Adrenal gland (tissue), 12 donors: ENCODE data around the gene NUP42. TPM values are rescaled to one million over a fixed set of nuclear protein-coding genes. Genes with fewer than 3 reads are reported as not detected.
A peak's percentile ranks its signal among the peaks of the same experiment; 100 is the strongest.

Experiments
- DNase-seq, 7 donors: peaks; one replicate each; pipeline ENCODE4 v3.0.0-alpha.2; 2019 to 2020
- H3K27ac ChIP-seq, 5 donors: fragments of 200-600 bp; sonication (generic) in 4 of 5; 1 replicate in 3 of 5; 2 replicates in 2 of 5; pipeline versions ENCODE4 v1.5.1 to v1.8.0; 2016 to 2020; ENCODE audit warnings: mild to moderate bottlenecking in 1 of 5
- H3K27me3 ChIP-seq: fragments of 200-600 bp; 2 replicates; pipeline ENCODE4 v1.8.0; 2021
- H3K36me3 ChIP-seq, 2 donors: fragments of 200-600 bp; replicated peaks in 1 of 2; 1 replicate in 1 of 2; 2 replicates in 1 of 2; pipeline versions ENCODE4 v1.5.1 to v1.8.0; 2018 to 2022
- H3K4me1 ChIP-seq, 2 donors: fragments of 200-600 bp; replicated peaks in 1 of 2; 1 replicate in 1 of 2; 2 replicates in 1 of 2; pipeline versions ENCODE4 v1.5.1 to v1.8.0; 2018 to 2021
- H3K4me3 ChIP-seq, 4 donors: fragments of 200-600 bp; sonication (generic) in 3 of 4; one replicate each; pipeline ENCODE4 v1.5.1; 2016 to 2018
- H3K9me3 ChIP-seq, 3 donors: fragments of 200-600 bp; sonication (generic) in 1 of 3; replicated peaks in 1 of 3; 1 replicate in 2 of 3; 2 replicates in 1 of 3; pipeline versions ENCODE4 v1.5.1 to v1.8.0; 2016 to 2021
- POLR2A ChIP-seq, 2 donors: fragments of 450-650 bp; IDR thresholded peaks; one replicate each; pipeline ENCODE4 v1.6.1; 2017; ENCODE audit warnings: antibody characterized with exemption in 2 of 2, mild to moderate bottlenecking in 2 of 2, moderate library complexity in 1 of 2
- WGBS, 4 donors: extraction: QIAGEN DNeasy Blood & Tissue Kit in 2 of 4; methylation state at CpG; one replicate each; pipeline versions ENCODE4 v1.1.5 to v1.1.7; 2013 to 2017; 5-methylcytosine and 5-hydroxymethylcytosine counted together
- intact Hi-C, 2 donors: fragments of 100-400 bp; cut with DNase I; formaldehyde crosslinking; loops; one replicate each; pipeline versions ENCODE4 v1.14.1 to v1.15.0; 2022 to 2023
- polyA plus RNA-seq, 3 donors: library from polyadenylated mRNA; stranded (reverse); fragments of 200-250 nt in 2 of 3; fragments of 350-450 nt in 1 of 3; fragmentation: Illumina TruSeq in 1 of 3; extraction: RNeasy Lipid Tissue Mini Kit (QIAGEN cat#74804) in 1 of 3; gene quantifications; one replicate each; pipeline ENCODE4 v1.2.3, GENCODE V29; 2013 to 2014
- total RNA-seq, 9 donors: library from RNA; depleted of rRNA in 4 of 9; stranded (reverse); fragments of >200 nt in 4 of 9; fragments of 120-200 nt in 1 of 9; fragmentation: NEBNext Ultra II Directional in 1 of 9; extraction: Animal tissue kit (Norgen Biotek cat#: 25700) in 1 of 9; gene quantifications; one replicate each; pipeline versions ENCODE4 v1.1.0 to v1.2.4, GENCODE V29; 2013 to 2023
- TF ChIP-seq, protein P1 (sequence below), 6 experiments: fragments of 450-650 bp in 4 of 6; fragments of 200-600 bp in 2 of 6; sonication (generic) in 1 of 6; IDR thresholded peaks; 1 replicate in 5 of 6; 2 replicates in 1 of 6; pipeline versions ENCODE4 v1.5.1 to v1.8.0; 2016 to 2021; ENCODE audit warnings: antibody characterized with exemption in 6 of 6, mild to moderate bottlenecking in 2 of 6, moderate library complexity in 1 of 6
- donor health status: healthy with polysubstance abuse.
- donor health status: Bipolar disorder and iron deficiency.
- donor health status: DM: yes; HTN: yes; CAD: no.
- donor health status: DM: no; HTN: no; CAD: no.
- donor health status: DM: no; HTN: no; CAD: no.
- donor health status: DM: yes; HTN: yes; CAD: no.

The NUP42 gene
- total and polyA plus RNA-seq, 12 donors: 20.6 to 56.2 (median 32.7) TPM

DNA sequence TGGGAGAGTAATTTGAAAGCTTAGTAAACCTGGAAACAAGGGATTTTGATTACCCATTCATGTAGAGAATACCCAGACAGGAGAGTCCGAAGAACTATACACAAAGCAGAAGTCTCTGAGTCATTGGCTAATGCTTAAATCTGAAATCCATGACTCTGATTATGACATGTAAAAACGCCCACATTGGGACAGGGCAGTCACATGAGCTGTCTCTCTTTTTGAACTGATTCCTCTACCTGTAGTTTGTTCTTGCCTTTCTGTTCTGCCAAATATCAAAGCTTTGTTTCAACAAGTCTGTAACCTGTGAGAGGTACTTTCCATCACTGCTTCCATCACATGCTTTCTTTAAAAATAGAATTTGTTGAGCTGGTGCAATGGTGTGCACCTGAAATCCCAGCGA, 60.5 kb downstream of the NUP42 start:
- Histone ChIP-seq H3K36me3 (no peaks in the 10 kb centered on the region), H3K9me3 (no peaks in the 10 kb centered on the region), H3K4me1 (no peaks in the 10 kb centered on the region), H3K27me3 (no peaks in the 10 kb centered on the region), H3K27ac (no peak overlapping the region), H3K4me3 (no peak overlapping the region)
- TF ChIP-seq, protein P1, sequence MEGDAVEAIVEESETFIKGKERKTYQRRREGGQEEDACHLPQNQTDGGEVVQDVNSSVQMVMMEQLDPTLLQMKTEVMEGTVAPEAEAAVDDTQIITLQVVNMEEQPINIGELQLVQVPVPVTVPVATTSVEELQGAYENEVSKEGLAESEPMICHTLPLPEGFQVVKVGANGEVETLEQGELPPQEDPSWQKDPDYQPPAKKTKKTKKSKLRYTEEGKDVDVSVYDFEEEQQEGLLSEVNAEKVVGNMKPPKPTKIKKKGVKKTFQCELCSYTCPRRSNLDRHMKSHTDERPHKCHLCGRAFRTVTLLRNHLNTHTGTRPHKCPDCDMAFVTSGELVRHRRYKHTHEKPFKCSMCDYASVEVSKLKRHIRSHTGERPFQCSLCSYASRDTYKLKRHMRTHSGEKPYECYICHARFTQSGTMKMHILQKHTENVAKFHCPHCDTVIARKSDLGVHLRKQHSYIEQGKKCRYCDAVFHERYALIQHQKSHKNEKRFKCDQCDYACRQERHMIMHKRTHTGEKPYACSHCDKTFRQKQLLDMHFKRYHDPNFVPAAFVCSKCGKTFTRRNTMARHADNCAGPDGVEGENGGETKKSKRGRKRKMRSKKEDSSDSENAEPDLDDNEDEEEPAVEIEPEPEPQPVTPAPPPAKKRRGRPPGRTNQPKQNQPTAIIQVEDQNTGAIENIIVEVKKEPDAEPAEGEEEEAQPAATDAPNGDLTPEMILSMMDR (IDR thresholded peaks at IDR 0.05): no peak
- no peak for TF ChIP-seq POLR2A (IDR thresholded peaks at IDR 0.05)
- DNase-seq: no peak
- 54 to 72% (median 63%) methylated on average over 3 of the region's 3 CpGs for WGBS, 4 donors
- intact Hi-C loops: no loop called here

DNA sequence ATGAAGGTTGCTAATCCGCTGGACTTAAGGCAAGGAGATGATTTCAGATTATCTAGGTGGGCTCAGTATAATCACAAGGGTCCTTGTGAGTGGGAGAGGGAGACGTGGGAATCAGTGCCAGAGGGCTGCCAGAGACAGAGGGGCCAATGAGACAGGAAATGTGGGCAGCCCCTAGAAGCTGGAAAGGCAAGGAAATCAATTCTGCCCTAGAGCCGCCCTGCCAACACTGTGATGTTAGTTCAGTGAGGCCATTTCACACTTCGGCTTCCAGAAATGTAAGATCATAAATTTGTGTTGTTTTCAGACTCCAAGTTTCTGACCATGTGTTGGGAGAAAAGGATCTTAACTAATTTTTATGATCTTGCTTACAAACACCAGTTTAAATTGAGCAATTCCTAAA, 61.1 kb downstream of the NUP42 start:
- Histone ChIP-seq H3K27ac (no peak overlapping the region), H3K4me3 (no peak overlapping the region), H3K9me3 (no peaks in the 10 kb centered on the region), H3K36me3 (no peaks in the 10 kb centered on the region), H3K4me1 (no peaks in the 10 kb centered on the region), H3K27me3 (peaks cover 5% of the 10 kb centered on the region)
- 66 to 79% (median 76%) methylated on average over 4 of the region's 4 CpGs for whole genome bisulfite sequencing, 4 donors
- TF ChIP-seq, protein P1 (IDR thresholded peaks at IDR 0.05): no peak
- no peak for TF ChIP-seq POLR2A (IDR thresholded peaks at IDR 0.05)
- DNase-seq: no peak
- intact Hi-C loops: no loop called here

- WGBS, 4 donors: 42 to 62% (median 55%) methylated on average over 7 of the region's 7 CpGs
- no peaks in the 10 kb centered on the region for H3K36me3 ChIP-seq
- H3K4me1 ChIP-seq: no peaks in the 10 kb centered on the region
- H3K27ac ChIP-seq: peak within 1 kb of the TSS in 4 of 5 donors; percentile 26 to 80 (median 58)
- TF ChIP-seq POLR2A (IDR thresholded peaks at IDR 0.05): peak in 1 of 2 donors; percentile 18
- TF ChIP-seq, protein P1 (IDR thresholded peaks at IDR 0.05): no peak
- peaks cover 7% of the 10 kb centered on the region for H3K27me3 ChIP-seq
- intact Hi-C loops: no loop called here
- peak within 1 kb of the TSS in 2 of 4 donors; percentile 6 to 57 for H3K4me3 ChIP-seq
- peak in 5 of 7 donors; percentile 20 to 33 (median 31) for DNase-seq
- no peaks in the 10 kb centered on the region for H3K9me3 ChIP-seq
These were observed 64.7 kb downstream of the NUP42 start, which contains the start of gene GPNMB for GRCh38 chr7:23246555-23246954. TSS of gene GPNMB (plus strand) at chr7:23246775. CDS start at chr7:23246858, 83 bp downstream.

GRCh38 chr7:23247046-23247602, 65.3 kb downstream of the NUP42 start:
- peaks cover 7% of the 10 kb centered on the region for H3K27me3 ChIP-seq
- intact Hi-C loops: no loop called here
- H3K9me3 ChIP-seq: no peaks in the 10 kb centered on the region
- 71 to 84% (median 75%) methylated on average over 3 to 6 of the region's 6 CpGs for WGBS, 4 donors
- DNase-seq: no peak
- H3K4me3 ChIP-seq: peak overlapping the region in 2 of 4 donors; percentile 6 to 57
- H3K4me1 ChIP-seq: no peaks in the 10 kb centered on the region
- no peak for TF ChIP-seq POLR2A (IDR thresholded peaks at IDR 0.05)
- TF ChIP-seq, protein P1 (IDR thresholded peaks at IDR 0.05): no peak
- peak overlapping the region in 3 of 5 donors; percentile 26 to 80 (median 72) for H3K27ac ChIP-seq
- H3K36me3 ChIP-seq: no peaks in the 10 kb centered on the region
